Measurements from ENCODE around the gene ATP5ME.

The ATP5ME gene

DNA sequence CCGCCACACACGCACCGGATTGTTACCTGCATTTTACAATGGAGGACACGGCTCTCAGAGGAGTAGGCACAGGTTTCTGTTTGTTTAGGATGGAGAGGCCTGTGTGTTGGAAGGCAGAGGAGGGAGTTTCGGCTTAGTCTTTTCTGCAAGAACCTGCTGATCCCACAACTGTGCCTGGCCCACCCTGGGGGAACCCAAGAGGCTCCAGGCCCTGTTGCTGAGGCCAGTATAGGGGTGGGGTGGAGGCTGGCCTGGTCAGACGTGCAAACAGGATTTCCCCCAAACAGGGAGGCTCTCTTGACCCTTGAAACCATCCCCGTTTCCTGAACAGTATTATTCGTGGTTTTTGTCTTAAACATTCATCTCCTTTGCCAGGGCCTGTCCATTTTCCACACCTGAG lies 15.6 kb upstream of the ATP5ME start:
- Histone ChIP-seq H3K27me3 (ENCODE audit: insufficient read depth, poor library complexity, severe bottlenecking) (peaks cover 3% of the 10 kb centered on the region), H3K27ac (replicated peaks) (no peak overlapping the region), H3K4me3 (replicated peaks; ENCODE audit: insufficient read depth, low read length) (no peak overlapping the region)
- no peak for DNase-seq (ENCODE audit: low read depth in 1 of 2, low spot score in 1 of 2)
- TF ChIP-seq, protein P1, sequence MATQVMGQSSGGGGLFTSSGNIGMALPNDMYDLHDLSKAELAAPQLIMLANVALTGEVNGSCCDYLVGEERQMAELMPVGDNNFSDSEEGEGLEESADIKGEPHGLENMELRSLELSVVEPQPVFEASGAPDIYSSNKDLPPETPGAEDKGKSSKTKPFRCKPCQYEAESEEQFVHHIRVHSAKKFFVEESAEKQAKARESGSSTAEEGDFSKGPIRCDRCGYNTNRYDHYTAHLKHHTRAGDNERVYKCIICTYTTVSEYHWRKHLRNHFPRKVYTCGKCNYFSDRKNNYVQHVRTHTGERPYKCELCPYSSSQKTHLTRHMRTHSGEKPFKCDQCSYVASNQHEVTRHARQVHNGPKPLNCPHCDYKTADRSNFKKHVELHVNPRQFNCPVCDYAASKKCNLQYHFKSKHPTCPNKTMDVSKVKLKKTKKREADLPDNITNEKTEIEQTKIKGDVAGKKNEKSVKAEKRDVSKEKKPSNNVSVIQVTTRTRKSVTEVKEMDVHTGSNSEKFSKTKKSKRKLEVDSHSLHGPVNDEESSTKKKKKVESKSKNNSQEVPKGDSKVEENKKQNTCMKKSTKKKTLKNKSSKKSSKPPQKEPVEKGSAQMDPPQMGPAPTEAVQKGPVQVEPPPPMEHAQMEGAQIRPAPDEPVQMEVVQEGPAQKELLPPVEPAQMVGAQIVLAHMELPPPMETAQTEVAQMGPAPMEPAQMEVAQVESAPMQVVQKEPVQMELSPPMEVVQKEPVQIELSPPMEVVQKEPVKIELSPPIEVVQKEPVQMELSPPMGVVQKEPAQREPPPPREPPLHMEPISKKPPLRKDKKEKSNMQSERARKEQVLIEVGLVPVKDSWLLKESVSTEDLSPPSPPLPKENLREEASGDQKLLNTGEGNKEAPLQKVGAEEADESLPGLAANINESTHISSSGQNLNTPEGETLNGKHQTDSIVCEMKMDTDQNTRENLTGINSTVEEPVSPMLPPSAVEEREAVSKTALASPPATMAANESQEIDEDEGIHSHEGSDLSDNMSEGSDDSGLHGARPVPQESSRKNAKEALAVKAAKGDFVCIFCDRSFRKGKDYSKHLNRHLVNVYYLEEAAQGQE (IDR thresholded peaks at IDR 0.05; ENCODE audit: insufficient replicate concordance, low read depth): no peak
- TF ChIP-seq, protein P2, sequence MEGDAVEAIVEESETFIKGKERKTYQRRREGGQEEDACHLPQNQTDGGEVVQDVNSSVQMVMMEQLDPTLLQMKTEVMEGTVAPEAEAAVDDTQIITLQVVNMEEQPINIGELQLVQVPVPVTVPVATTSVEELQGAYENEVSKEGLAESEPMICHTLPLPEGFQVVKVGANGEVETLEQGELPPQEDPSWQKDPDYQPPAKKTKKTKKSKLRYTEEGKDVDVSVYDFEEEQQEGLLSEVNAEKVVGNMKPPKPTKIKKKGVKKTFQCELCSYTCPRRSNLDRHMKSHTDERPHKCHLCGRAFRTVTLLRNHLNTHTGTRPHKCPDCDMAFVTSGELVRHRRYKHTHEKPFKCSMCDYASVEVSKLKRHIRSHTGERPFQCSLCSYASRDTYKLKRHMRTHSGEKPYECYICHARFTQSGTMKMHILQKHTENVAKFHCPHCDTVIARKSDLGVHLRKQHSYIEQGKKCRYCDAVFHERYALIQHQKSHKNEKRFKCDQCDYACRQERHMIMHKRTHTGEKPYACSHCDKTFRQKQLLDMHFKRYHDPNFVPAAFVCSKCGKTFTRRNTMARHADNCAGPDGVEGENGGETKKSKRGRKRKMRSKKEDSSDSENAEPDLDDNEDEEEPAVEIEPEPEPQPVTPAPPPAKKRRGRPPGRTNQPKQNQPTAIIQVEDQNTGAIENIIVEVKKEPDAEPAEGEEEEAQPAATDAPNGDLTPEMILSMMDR (IDR thresholded peaks at IDR 0.05; ENCODE audit: insufficient read depth, low read length): no peak
- TF ChIP-seq POLR2AphosphoS5 (IDR thresholded peaks at IDR 0.05; ENCODE audit: low read depth): no peak
- TF ChIP-seq GABPA (IDR thresholded peaks at IDR 0.05; ENCODE audit: low read depth): no peak
- TF ChIP-seq SPI1 (IDR thresholded peaks at IDR 0.05; ENCODE audit: borderline replicate concordance, low read depth): no peak

DNA sequence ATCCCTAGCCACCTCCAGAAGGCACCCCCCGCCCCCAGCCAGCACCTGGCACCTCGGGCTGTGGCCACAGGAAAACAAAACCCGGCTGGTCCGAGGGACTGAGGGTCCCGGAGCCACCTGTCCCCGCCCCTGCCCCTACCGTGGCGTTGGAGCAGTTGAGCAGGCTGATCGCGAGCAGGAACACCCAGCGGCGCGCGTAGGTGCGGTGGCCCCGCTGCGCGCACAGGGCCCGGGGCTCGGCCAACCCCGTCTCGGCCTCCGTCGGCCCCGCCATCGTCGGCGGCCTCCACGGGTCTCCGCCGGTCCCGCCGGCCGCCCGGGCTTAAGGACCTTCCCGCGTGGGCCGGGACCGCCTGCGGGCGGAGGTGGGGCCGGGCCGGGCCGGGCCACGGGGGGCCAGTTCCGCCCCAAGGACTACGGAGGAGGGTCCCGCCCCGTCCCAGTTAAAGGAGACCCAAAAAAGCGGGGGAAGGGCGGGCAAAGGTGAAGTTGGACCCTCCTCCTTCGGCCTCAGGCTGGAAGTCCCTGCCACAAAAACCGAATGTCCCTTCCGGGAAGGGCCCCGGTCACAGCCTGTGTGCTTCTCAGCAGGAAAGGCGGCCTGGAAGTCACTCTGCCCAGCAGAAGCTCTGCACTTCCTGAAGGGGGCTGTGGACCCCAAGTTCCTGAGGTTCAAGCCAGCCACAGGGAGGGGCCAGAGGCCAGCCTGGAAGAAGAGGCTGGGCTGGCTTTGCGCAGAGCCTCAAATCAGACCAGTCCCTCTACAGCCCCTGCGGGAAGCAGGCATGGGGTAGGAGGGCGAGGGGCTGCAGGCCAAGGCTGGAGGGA lies 15.0 kb upstream of the ATP5ME start, which contains the start of gene SLC49A3:
TSS of gene SLC49A3 (minus strand) at position 298 of the 828 bp plus-strand sequence. CDS start at position 274, 24 bp downstream.
- H3K27me3 ChIP-seq (ENCODE audit: insufficient read depth, poor library complexity, severe bottlenecking): peaks cover 3% of the 10 kb centered on the region
- TF ChIP-seq GABPA (IDR thresholded peaks at IDR 0.05; ENCODE audit: low read depth): no peak
- TF ChIP-seq, protein P1 (IDR thresholded peaks at IDR 0.05; ENCODE audit: insufficient replicate concordance, low read depth): no peak
- no peak for TF ChIP-seq SPI1 (IDR thresholded peaks at IDR 0.05; ENCODE audit: borderline replicate concordance, low read depth)
- TF ChIP-seq POLR2AphosphoS5 (IDR thresholded peaks at IDR 0.05; ENCODE audit: low read depth): no peak
- TF ChIP-seq, protein P2 (IDR thresholded peaks at IDR 0.05; ENCODE audit: insufficient read depth, low read length): no peak
- no peak for DNase-seq (ENCODE audit: low read depth in 1 of 2, low spot score in 1 of 2)
- H3K4me3 ChIP-seq (replicated peaks; ENCODE audit: insufficient read depth, low read length): no peak within 1 kb of the TSS
- no peak within 1 kb of the TSS for H3K27ac ChIP-seq (replicated peaks)

DNA sequence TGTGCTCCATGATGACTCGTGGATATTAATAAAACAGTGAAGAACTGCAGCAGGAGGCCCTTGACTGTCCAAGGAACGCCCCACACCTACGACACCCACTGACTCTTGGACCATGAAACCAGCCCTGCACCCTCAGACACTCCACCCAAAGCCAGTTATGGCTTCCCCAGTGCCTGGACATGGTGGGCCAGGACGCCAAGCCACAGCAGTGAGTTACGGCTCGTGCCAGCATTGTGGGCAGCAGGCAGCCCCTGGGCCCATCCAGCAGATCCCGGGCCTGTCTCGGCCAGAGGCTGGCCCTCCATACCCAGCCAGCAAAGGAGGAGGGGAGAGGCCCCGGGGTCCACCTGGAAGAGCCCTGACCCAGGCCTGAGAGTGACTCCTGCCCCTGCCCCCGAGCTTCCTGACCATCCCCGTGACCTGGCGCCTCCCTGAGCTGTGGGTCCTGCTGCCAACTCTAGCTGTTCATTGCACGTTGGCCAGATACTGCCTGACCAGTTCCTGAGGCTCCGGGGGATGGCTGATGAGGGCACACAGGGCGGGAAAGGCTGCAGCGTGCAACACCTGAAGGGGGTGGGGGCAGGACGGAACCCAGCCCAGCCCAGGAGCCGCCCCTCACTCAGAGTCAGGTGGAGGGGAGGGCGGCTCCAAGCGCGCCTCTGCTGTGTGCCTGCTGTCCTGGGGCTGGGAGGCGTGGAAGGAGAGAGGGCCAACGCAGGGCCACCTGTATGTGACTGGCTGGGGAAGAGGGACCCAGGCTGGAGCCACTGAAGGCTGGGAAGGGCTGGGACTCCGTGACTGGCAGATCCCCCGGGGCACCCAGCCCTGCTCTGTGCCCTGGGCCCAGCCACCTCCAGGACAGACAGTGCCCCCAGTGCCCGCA lies 14.1 kb upstream of the ATP5ME start:
- Histone ChIP-seq H3K27me3 (ENCODE audit: insufficient read depth, poor library complexity, severe bottlenecking) (peaks cover 3% of the 10 kb centered on the region), H3K27ac (replicated peaks) (no peak overlapping the region), H3K4me3 (replicated peaks; ENCODE audit: insufficient read depth, low read length) (no peak overlapping the region)
- no peak for DNase-seq (ENCODE audit: low read depth in 1 of 2, low spot score in 1 of 2)
- TF ChIP-seq GABPA (IDR thresholded peaks at IDR 0.05; ENCODE audit: low read depth) (no peak), SPI1 (IDR thresholded peaks at IDR 0.05; ENCODE audit: borderline replicate concordance, low read depth) (no peak), POLR2AphosphoS5 (IDR thresholded peaks at IDR 0.05; ENCODE audit: low read depth) (no peak)
- TF ChIP-seq, protein P1 (IDR thresholded peaks at IDR 0.05; ENCODE audit: insufficient replicate concordance, low read depth): no peak
- TF ChIP-seq, protein P2 (IDR thresholded peaks at IDR 0.05; ENCODE audit: insufficient read depth, low read length): no peak
